ENCODE results near the gene PALLD. TPM values are rescaled to one million over a fixed set of nuclear protein-coding genes. Genes with fewer than 3 reads are reported as not detected.

Gene PALLD
- total and polyA plus RNA-seq, 2 experiments from 2014 or later = 17.9 to 30.5 TPM

DNA sequence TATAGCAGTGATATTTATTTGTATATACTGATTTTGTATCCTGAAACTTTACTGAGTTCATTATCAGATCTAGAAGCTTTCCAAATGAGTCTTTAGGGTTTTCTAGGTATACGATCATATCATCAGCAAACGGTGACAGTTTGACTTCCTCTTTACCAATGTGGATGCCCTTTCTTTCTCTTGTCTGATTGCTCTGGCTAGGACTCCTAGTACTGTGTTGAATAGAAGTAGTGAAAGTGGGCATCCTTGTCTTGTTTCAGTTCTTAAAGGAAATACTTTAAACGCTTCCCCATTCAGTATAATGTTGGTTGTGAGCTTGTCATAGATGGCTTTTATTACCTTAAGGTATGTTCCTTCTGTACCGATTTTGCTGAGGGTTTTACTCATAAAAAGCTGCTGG, 475.7 kb downstream of the PALLD start:
- Histone ChIP-seq H3F3A (ENCODE audit: insufficient read depth) (no peaks in the 10 kb centered on the region), H3K9me2 (ENCODE audit: insufficient read depth) (no peaks in the 10 kb centered on the region), H3K36me3 (ENCODE audit: low read depth) (0 out of 2 replicates have a peak, but pooled peaks cover 6% of the 10 kb centered on the region), H2AFZ (no peak overlapping the region), H3K4me1 (ENCODE audit: insufficient read depth) (no peaks in the 10 kb centered on the region), H3K27ac (no peak overlapping the region), H3K4me3 (no peak overlapping the region), H3K9me3 (ENCODE audit: low read depth) (no peaks in the 10 kb centered on the region), H3K27me3 (replicated peaks; ENCODE audit: insufficient read depth) (no peaks in the 10 kb centered on the region), H3K9ac (no peak overlapping the region), H3K79me2 (ENCODE audit: insufficient read depth) (no peaks in the 10 kb centered on the region), H4K20me1 (ENCODE audit: insufficient read depth) (no peaks in the 10 kb centered on the region), H3K4me2 (ENCODE audit: unreplicated experiment) (no peak overlapping the region)
- WGBS, 2 experiments (ENCODE audit: low coverage in 1 of 2, low lambda C conversion rate in 2 of 2, missing lambda C conversion rate in 2 of 2) = 95 to 96% methylated on average over 4 of the region's 4 CpGs
- DNase-seq = no peak
- no peak for TF ChIP-seq EZH2phosphoT487 (IDR thresholded peaks at IDR 0.05; ENCODE audit: insufficient read depth, low read depth)
- no peak for TF ChIP-seq EZH2 (IDR thresholded peaks at IDR 0.05; ENCODE audit: insufficient read depth, poor library complexity, severe bottlenecking)
- in situ Hi-C loops (cut with MboI) = no loop called here

Small RNAs within 50 kb of the gene (small RNA-seq; reads per million reads assigned to genes)
- gene RF00432 (ENCODE audit: low read depth, low replicate concordance) = not detected
- gene RNU6-1336P (ENCODE audit: low read depth, low replicate concordance) = not detected
- gene RNU6-853P (ENCODE audit: low read depth, low replicate concordance) = not detected

Other genes with a start within 250 kb of the PALLD start
- 7.1 and 8.0 TPM in 2 replicates for gene DDX60, start 178.3 kb upstream of the PALLD start, total RNA-seq (2014; rRNA removed; shearing (Covaris generic))
- gene DDX60, start 178.3 kb upstream of the PALLD start, polyA plus RNA-seq (2016; fragmentation: Nextera tagmentation; extraction: Ambion mirVana) = 1.6 and 1.8 TPM in 2 replicates
- gene DDX60L, start 16.6 kb upstream of the PALLD start, total RNA-seq (2014; rRNA removed; shearing (Covaris generic)) = 6.3 and 15.8 TPM in 2 replicates
- 8.7 and 9.6 TPM in 2 replicates for gene DDX60L, start 16.6 kb upstream of the PALLD start, polyA plus RNA-seq (2016; fragmentation: Nextera tagmentation; extraction: Ambion mirVana)

Data from GM23248 (cell line).